HK-2 (cell line): ENCODE measurements around the gene RASGRF2.

Source experiments
- DNase-seq: peaks from one replicate; pipeline ENCODE4 v3.0.0-alpha.2; 2018; ENCODE audit not compliant: unreplicated experiment

Gene RASGRF2

GRCh38 chr5:80959768-80960442 lies at the start of gene RASGRF2:
Gene RASGRF2, plus strand, starts transcription at chr5:80960363. Its CDS starts 376 bp downstream, at chr5:80960739.
- no peak for DNase-seq

- no peak for DNase-seq
Observed at GRCh38 chr5:80912479-80912878, 47.7 kb upstream of the RASGRF2 start.

GRCh38 chr5:80915716-80916115 lies 44.4 kb upstream of the RASGRF2 start:
- no peak for DNase-seq

- DNase-seq = no peak
Observed at GRCh38 chr5:80916676-80917075, 43.5 kb upstream of the RASGRF2 start.

GRCh38 chr5:80917631-80918030 lies 42.5 kb upstream of the RASGRF2 start:
- no peak for DNase-seq

GRCh38 chr5:80919678-80920196 lies 40.4 kb upstream of the RASGRF2 start:
- no peak for DNase-seq

GRCh38 chr5:80920333-80920732 lies 39.8 kb upstream of the RASGRF2 start:
- no peak for DNase-seq

- no peak for DNase-seq
Observed at GRCh38 chr5:80921026-80921425, 39.1 kb upstream of the RASGRF2 start.

- no peak for DNase-seq
Observed at GRCh38 chr5:80925931-80926330, 34.2 kb upstream of the RASGRF2 start.

- no peak for DNase-seq
Observed at GRCh38 chr5:80926536-80926935, 33.6 kb upstream of the RASGRF2 start.

- DNase-seq = no peak
Observed at GRCh38 chr5:80926979-80927656, 33.0 kb upstream of the RASGRF2 start.

GRCh38 chr5:80928073-80928472 lies 32.1 kb upstream of the RASGRF2 start:
- no peak for DNase-seq

- no peak for DNase-seq
Observed at GRCh38 chr5:80930940-80931339, 29.2 kb upstream of the RASGRF2 start.

- DNase-seq = no peak
Observed at GRCh38 chr5:80931411-80931810, 28.8 kb upstream of the RASGRF2 start.

- no peak for DNase-seq
Observed at GRCh38 chr5:80933036-80933435, 27.1 kb upstream of the RASGRF2 start.

- DNase-seq = no peak
Observed at GRCh38 chr5:80934751-80935150, 25.4 kb upstream of the RASGRF2 start.

- no peak for DNase-seq
Observed at GRCh38 chr5:80935811-80936385, 24.3 kb upstream of the RASGRF2 start.

GRCh38 chr5:80936881-80937280 lies 23.3 kb upstream of the RASGRF2 start:
- DNase-seq = no peak

- DNase-seq = no peak
Observed at GRCh38 chr5:80937584-80938356, 22.4 kb upstream of the RASGRF2 start.

GRCh38 chr5:80941496-80941895 lies 18.7 kb upstream of the RASGRF2 start:
- no peak for DNase-seq

GRCh38 chr5:80951366-80951765 lies 8.8 kb upstream of the RASGRF2 start:
- no peak for DNase-seq

GRCh38 chr5:80953587-80953986 lies 6.6 kb upstream of the RASGRF2 start:
- DNase-seq = no peak
